Frontal cortex (tissue), 4 donors: Measurements from ENCODE around the gene PCBD1. TPM values are rescaled to one million over a fixed set of nuclear protein-coding genes. Genes with fewer than 3 reads are reported as not detected.
"Not testable (repeated sequence)": the region's sequence is repeated elsewhere in the genome, so short reads cannot be mapped to it uniquely, and the experiment has no call there.

Source experiments
- DNase-seq, 2 donors: peaks; one replicate each; pipeline ENCODE4 v3.0.0; 2012; ENCODE audit warnings: low spot score in 2 of 2
- FAIRE-seq: peaks from 2 replicates; lab custom pipeline; 2012; peaks lifted over from hg19 to GRCh38; lab: Jason Lieb, UNC
- total RNA-seq: library from RNA; depleted of rRNA; stranded (reverse); fragments of >200 nt; gene quantifications from one replicate; pipeline ENCODE4 v1.2.3, GENCODE V29; 2014
- donor health status: control.
- donor health status: control.
- donor health status: control.

PCBD1 gene
- total RNA-seq, 1 donor from 2014 or later, result 12.2 TPM

GRCh38 chr10:70879207-70879606 lies 9.2 kb downstream of the PCBD1 start:
- no peak for FAIRE-seq
- DNase-seq, result no peak

GRCh38 chr10:70874061-70874460 lies 14.3 kb downstream of the PCBD1 start:
- DNase-seq, result no peak
- FAIRE-seq, result no peak

- DNase-seq, result no peak
- FAIRE-seq, result no peak
These were observed 16.1 kb downstream of the PCBD1 start for GRCh38 chr10:70872291-70872690.

GRCh38 chr10:70866424-70866823 lies 21.9 kb downstream of the PCBD1 start:
- FAIRE-seq (no peak), DNase-seq (no peak)

- DNase-seq, result no peak
- FAIRE-seq, result no peak
These were observed 23.4 kb downstream of the PCBD1 start for GRCh38 chr10:70864935-70865334.

- no peak for DNase-seq
- FAIRE-seq, result no peak
These were observed 24.8 kb downstream of the PCBD1 start for GRCh38 chr10:70863470-70864160.

- not testable (repeated sequence) for FAIRE-seq, DNase-seq
These were observed 26.7 kb downstream of the PCBD1 start for GRCh38 chr10:70861495-70862197.

GRCh38 chr10:70858759-70859158 lies 29.6 kb downstream of the PCBD1 start:
- FAIRE-seq, result no peak
- DNase-seq, result no peak

- DNase-seq (no peak), FAIRE-seq (no peak)
These were observed 31.9 kb downstream of the PCBD1 start for GRCh38 chr10:70856454-70856853.

- DNase-seq (no peak), FAIRE-seq (no peak)
These were observed 34.9 kb downstream of the PCBD1 start for GRCh38 chr10:70853457-70853856.

- no peak for DNase-seq
- no peak for FAIRE-seq
These were observed 35.3 kb downstream of the PCBD1 start for GRCh38 chr10:70853038-70853437.

GRCh38 chr10:70851597-70852475 lies 36.5 kb downstream of the PCBD1 start:
- DNase-seq, result no peak
- no peak for FAIRE-seq

GRCh38 chr10:70850097-70850496 lies 38.3 kb downstream of the PCBD1 start:
- no peak for FAIRE-seq
- DNase-seq, result no peak

- no peak for FAIRE-seq
- DNase-seq, result no peak
These were observed 38.8 kb downstream of the PCBD1 start for GRCh38 chr10:70849582-70850016.

- FAIRE-seq (no peak), DNase-seq (peak in 1 of 2 donors; percentile 8)
These were observed 40.6 kb downstream of the PCBD1 start for GRCh38 chr10:70847659-70848360.

- DNase-seq (no peak), FAIRE-seq (no peak)
These were observed 41.6 kb downstream of the PCBD1 start for GRCh38 chr10:70846795-70847194.

- FAIRE-seq, result no peak
- DNase-seq, result no peak
These were observed 42.5 kb downstream of the PCBD1 start for GRCh38 chr10:70845816-70846215.

- DNase-seq (no peak), FAIRE-seq (no peak)
These were observed 43.1 kb downstream of the PCBD1 start for GRCh38 chr10:70845256-70845655.

GRCh38 chr10:70843776-70844489 lies 44.4 kb downstream of the PCBD1 start:
- FAIRE-seq (no peak), DNase-seq (no peak)
